NCI-H526 treated with DMSO at 0.1 percent for 48 hours (cell line): ENCODE data around the gene NT5DC4.

ENCODE experiments used
- DNase-seq: peaks from one replicate; lab custom pipeline; 2025; lab: John Stamatoyannopoulos, UW

NT5DC4 gene

DNA sequence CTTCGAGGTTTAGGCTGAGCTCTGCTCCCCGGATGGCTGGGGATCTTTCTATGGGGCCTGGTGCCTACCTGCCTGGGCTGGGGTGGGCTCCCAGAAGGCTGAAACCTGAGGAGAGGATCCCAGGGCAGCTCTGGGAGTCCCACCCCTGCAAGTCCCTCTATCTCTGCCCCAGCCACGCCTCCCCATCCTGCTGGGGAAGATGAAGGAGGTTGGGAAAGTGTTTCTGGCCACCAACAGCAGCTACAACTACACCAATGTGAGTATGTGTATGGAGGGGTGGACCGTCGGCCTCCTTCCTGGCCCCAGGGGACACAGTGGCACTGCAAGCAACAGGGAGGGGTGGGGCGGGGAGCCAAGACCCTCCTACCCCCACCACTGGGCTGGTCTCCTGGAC lies 2.7 kb downstream of the NT5DC4 start:
- no peak for DNase-seq

DNA sequence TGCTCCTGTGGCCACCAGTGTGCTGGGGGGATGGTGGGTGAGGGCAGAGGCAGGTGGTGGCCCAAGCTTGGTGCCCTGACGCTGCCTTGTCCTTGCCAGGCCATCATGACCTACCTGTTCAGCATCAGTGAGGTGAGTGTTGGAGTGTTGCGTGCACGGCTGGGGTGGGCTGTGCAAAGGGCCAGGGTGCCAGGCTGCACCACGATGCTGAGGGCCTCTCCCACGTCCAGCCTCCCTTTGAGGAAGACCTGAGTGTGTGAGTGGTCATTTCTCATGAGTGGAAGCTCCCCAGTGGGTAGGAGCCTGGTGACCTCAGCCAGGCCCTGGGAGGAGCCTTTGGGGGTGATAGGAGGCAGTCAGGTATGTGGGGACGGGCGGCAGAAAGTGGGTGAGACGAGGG lies 3.2 kb downstream of the NT5DC4 start:
- no peak for DNase-seq

DNA sequence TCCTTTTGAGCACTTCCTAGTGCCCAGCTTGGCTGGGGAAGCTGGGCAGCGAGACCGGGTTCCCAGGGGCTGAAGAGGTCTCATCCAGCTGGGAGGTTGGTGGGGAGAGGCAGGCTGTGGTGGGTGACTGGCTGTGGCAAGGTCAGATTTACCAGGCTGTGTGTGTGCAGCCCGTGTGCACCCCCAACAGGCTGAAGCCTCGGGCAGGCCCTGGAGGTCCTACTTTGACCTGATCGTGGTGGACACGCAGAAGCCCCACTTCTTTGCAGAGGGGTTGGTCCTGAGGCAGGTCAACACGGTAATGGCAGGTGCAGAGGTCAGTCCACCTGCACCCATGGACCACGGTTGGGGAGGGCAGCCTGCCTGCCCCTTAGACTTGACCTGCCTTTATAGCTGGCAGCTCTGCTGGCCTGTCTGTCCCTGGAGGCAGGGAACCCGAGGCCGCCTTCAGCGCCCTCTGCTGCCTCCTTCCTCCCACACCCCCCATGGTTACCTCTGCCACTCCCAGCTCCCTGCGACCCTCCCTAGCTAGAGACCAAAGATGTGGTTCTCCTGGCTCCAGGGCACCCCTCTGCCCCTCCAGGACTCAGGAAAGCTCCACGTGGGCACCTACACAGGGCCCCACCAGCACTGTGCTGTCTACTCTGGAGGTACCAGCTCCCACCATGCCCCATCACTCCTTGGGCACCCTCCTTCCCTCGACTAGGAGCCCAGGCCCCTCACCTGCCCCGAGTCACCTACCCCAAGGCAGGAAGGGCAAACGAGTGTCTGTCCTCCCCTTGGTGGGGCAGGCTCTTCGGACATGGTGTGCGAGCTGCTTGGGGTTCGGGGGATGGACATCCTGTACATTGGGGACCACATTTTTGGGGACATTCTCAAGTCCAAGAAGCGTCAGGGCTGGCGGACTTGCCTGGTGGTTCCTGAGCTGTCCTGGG lies 4.0 kb downstream of the NT5DC4 start:
- peak; percentile 1 for DNase-seq

DNA sequence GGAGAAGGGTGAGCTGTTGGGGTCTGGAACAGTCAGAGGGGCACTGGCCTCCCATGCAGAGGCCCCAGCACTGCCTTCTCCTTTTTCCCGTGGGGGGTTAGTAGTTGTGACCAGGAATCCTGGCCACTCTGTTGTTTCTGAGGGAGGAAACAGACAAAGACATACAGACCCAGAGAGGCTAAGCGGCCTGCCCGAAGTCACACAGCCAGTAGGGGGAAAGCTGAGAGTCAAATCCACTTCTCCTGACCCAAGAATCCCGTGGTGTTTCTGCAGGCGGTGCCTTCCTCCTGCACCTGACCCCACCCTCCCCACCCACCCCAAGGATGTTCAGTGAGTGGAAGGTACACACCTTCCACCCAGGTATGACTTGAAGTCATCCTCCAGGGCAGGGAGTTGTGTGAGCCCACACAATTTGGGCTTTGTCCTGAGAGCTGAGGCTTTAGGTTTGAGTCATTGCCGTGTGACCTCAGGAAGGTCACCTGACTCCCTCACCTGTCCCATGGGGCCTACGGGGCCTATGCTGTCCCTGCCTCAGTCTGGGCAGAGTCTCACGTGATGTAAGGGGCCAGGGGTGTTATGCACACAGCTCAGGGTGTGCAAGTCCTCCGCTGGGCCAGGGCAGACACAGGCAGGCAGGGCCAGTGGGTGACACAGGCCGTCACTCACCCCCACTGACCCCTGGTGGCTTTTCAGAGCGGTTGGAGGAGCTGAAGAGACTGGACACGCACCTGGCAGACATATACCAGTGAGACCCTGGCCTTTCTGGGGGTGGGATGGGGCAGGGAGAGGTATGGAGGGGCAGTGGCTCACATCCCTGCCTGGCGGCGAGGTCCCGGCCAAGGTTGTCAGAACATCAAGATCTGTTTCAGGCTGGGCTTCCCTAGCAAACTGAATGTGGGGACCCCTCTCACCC lies 5.0 kb downstream of the NT5DC4 start:
- no peak for DNase-seq

DNA sequence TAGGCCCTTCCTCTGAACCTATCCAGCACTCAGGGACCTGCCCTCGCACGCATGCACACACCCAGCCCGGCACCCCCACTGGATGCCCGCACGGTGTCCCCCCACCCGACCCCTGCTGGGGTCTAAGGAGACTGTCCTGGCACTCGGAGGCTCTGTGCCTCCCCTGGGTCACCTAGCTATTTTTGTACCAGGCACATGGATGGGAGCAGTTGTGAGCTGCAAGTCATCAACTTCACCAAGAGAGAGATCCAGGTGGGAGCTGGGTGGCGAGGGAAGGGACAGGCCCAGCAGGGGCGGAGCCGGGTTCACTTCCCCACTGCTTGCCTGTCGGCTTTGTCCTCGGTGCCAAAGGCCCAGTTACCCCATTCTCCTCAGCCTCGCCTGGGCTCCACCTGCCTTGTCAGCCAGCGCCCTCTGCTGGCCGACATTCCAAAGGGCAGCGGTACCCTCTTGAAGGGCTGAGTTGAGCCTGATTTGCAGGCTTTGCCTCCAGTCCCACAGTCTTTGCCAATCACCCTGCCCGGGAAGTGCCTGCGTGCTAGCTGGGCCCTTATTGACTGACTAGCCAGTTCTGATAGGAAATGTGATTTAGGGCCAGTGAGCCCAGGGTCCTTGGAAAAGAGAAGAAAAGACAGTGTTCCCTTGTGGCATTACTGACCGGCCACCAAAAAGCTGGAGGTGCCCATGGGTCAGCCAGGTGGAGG lies 5.8 kb downstream of the NT5DC4 start:
- peak; percentile 68 for DNase-seq

DNA sequence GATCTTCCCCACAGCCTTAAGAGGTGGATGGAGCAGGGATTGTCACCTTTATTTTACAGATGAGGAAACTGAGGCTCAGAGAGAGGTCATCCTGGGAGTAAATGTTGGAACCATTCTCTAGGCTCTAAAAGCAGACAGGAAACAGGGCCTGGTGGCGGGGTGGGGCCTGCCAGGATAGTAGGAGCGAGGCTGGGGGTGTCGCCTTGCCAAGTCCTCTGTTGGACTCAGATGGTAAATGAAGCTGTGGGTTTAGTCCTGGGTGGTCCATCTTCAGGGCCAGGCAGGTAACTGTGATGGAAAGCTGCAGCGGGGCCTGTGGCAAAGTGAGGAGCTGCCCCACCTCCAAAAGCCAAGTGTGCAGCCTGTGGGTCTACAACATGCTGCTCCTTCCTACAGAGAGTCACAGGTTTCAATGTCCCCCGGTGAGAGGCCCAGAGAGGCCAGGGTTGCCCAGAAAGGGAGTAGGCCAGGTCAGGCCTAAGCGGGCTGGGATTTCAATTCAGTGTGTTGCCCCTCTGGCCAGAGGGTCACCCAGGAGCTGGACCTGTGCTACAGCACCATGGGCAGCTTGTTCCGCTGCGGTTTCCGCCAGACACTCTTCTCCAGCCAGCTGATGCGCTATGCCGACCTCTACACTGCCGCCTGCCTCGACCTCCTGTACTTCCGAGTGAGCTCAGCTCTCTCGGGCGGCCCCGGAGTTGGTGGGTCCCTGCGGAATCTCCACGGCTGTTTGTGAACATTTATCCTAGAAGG lies 6.6 kb downstream of the NT5DC4 start:
- DNase-seq = no peak

DNA sequence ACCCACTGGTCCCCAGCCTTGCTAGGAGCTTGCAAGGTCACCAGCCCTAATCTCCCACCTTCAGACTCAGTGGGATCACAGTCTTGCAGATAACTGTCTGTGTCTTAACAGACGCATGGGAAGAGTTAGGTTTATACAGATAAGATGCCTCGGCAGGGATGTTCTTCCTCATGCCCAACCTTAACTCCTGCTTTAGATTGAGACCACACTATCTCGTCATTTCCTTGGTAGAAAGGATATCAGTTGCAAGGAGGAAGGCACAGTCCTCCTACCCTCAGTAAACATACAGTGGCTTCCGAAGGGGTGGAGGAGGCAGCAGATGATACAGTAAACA lies 7.2 kb downstream of the NT5DC4 start:
- no peak for DNase-seq

DNA sequence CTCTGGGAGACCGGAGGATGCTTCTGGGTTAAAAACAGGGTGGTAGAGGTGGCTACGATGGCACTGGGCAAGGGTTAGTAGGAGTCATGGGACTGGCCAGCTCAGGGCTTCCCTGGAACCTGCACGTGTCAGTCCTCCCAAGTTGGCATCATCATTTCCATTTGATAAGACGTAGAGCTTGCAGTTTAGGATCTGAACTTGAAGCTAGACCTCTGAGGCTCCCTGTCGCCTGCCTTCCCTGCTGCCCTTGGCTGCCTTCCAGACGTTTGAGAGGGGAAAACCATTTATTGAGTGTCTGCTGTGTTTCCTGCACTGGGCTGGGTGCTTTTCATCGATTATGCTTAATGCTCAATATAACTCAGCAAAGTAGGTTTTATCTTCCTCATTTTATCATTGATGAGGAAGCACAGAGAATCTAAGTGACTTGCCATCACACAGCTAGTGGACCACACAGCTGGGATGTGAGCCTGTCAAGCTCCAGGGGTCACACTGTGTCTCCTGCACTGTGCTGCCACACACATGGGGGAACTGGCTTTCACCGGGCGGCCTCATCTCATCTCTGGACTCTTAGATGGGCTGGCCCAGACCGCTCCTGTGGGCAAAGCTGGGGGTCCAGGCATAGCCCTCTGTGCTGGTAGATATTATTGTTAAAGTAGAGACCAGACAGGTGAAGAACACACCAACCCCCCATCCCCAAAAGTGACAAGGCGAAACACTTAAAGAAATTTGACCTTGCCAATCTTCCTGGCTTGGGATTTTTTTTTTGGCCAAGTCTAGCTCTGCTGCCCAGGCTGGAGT lies 7.8 kb downstream of the NT5DC4 start:
- no peak for DNase-seq

DNA sequence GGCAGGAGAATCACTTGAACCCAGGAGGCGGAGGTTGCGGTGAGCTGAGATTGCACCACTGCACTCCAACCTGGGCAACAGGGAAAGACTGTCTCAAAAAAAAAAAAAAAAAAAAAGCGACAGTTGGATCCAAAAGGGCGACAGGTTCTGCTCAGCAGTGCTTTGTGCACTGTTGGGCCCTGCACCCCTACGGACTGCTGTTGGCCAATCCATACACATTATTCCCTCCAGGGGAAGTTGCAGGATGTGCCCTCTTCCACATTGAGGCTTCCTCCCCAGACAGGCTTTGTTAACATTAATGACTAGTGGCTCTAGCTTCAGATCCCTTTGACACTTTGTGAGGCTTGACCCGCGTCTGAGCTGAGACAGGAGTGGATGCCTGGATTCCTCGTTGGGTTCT lies 9.4 kb downstream of the NT5DC4 start:
- no peak for DNase-seq

DNA sequence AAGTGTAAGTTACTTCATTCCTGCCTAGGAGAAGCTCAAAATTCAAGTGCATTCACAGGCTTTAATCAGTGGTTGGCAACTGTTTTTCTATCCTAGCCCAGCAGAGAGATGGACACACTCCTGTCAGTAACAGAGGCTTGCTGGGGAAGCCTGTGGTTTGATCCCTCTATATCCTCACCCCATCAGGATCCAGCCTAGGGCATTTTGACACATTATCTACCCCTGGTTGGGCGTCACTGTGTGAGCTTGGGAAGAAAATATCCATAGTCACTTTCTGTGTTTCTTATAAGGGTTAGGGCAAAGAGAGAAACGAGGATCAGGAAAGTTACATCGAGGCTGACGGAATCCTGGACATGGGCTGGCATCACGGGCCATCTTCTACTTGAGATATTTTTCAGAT lies 10.0 kb downstream of the NT5DC4 start:
- no peak for DNase-seq

DNA sequence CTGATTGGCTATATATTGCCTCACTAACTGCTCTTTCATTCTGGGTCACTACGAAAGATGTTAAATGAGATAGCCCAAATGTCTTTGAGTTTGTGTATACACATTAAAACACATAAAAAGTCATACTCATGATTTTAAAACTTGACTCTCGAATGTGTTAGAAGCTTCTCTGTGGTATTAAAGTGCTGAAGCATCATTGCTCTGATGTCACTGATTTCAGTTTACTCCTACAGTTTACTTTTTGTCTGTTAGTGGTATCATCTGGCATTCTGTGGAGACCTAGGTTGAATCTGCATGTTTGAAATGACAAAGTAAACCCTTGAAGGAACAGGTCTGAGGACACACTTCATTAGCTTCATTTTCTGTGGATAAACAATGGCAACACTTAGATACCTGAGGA lies 10.7 kb downstream of the NT5DC4 start:
- DNase-seq = no peak

DNA sequence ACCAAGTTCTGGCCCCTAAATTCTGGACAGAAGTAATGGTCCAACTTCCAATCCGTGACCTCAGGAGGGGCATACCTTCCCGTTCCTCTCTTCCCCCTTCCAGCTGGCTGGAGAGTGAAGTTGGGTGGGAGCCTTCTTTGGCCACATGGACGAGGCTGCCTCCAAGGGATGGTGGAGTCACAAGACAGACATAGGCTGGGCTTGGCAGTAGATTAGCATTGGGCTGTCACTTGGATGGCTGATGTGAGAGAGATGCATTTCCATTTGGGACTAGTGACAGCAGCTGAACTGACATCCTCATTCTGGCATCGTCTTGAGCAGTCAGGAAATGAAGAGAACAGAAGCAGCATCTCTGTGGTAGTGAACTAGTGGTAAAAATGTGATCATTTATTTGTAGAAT lies 12.6 kb downstream of the NT5DC4 start:
- DNase-seq = no peak

DNA sequence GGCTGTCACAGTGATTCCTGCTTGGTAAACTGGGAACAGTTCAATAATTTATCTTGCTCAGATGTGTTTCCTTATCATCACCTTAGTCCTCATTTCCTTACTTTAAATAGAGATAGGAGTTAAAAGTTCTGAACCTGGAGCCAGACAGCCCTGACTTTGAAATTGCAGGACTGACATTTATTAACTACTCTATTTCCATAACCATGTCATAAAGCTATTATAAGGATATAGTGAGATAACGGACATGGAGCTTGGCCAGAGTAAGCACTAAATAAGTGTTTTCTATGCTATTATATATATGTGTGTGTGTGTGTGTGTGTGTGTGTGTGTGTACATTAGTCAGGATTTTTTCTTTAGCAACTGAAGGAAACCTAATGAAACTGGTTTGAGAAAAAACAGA lies 13.1 kb downstream of the NT5DC4 start:
- DNase-seq = no peak

DNA sequence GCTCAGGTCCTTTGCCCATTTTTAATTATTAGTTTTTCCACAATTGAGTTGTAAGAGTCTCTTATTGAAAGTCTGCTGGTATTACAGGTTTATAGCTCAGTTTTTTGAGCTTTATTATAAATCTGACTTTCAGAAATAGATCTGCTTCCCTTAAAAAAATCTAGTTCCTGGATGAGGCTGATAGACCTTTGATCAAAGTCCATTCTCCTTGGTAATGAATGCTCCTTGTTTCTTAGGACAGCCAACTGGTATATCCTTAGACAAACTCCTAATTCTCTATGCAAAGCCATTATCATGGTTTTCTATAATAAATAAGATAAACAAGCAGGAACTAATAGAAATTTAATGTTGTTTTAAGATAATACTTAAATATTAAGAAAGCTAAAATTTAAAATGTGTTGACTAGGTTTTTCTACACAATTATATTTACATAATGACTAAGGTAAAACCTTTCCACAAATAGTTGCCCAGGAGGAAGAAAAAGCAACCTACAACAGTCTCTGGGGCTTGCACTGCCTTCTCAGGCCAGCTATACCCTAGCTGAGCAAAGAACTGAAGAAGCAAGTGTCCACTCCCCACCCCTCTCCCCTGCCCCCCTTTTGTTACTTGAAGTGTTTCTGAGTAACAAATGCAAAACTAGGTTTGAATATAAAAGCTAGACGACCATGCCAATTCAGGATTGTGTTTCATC lies 16.9 kb downstream of the NT5DC4 start:
- no peak for DNase-seq

DNA sequence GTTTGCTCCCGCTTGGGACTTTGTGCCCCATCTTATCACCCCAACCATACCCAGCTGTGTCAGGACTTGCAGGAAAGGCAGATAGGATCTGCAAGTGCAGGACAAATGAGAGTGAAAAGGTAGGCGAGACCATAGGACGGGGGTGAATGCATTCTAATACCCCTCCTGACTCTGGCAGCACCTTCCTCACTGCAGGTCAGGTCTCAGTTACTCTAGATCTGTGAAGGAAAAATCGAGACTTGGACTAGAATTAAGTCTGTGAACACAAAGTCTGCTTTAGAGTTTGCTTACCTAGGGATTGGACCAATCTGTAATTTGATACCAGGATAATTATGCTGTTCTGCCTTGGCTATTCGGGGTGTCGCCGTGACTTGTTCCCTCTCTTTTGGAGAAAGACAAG lies 19.7 kb downstream of the NT5DC4 start:
- no peak for DNase-seq

DNA sequence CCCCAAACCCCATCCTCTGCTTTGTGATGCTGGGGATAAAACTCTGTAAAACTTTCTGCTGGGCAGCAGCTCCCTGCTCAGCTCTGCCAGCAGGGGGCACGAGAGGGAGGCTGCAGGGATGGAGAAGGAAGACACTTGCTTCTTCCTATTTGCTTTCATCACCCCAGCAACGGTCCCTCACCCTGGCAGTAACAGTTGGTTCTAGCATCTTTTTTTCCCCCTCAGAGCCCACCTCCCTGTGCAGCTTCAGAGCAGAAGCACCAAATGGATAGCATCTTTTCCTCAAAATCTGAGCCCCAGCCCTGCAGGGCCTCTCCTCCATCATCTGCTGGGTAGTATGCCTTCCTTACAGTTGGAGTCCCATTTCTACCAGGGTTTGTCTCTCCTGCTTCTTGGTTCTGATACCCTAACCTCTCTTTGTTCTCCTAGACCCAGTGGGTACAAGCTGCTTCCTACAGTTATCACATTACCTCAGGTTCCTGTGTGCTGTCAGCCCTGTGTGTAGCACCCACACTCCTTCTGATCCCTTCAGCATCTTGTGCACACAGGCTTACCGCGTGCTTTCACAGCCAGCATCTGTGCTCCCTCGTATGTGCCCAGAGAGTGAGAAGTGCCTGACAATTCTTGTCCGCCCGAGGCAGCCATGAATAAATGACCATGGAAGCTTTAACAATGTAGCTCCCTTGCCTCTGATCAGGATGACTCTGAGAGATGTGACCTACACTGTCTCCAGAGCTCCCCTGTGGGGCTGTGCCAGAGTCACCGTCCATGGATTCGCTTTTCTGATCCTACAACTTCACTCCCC lies 29.1 kb downstream of the NT5DC4 start:
- DNase-seq = peak; percentile 19

DNA sequence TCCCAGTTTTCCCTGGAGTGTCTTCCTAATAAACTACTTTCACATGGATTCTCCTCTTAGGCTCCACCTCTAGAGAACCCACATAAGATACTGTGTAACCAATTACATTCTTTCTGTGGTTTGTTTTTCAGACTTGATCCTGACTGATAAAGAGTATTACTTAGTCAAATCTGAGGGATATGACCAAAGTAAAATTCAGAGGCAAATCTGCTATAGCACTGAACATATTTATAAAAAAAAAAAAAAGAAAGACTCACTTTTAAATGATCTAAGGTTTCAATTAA lies 29.7 kb downstream of the NT5DC4 start:
- no peak for DNase-seq

DNA sequence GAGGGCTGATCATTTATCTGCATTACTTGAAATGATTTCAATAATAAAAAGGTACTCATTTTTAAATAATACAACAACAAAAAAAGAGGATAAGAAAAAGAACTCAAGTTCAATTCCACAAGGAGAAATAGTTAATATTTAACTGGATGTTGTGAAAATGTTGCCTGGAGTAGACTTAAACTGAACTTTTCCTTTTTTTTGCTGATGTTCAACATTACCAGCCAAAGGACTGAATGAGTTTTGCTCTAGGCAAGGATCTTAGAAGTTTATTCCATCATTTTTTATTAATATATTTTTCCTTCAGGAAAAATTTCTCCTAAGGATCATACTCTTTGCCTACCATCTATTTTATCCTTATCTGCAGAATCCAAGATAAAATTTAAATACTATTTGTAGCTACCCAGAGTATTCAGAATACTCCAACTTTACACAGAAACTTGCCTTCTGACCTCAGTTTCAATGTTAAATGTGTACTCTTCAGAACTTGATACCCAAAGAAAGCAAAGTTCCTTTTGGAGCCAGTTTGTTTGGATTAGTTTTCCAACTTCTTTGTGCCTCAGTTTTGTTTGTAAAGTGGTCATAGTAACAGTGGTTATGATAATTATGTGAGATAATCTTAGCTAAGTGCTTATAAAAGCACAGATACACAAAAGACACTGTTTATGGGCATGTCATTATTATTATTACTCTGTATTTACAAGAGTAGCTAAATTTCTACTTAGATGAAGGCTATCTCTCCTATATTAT lies 30.8 kb downstream of the NT5DC4 start:
- DNase-seq = no peak

DNA sequence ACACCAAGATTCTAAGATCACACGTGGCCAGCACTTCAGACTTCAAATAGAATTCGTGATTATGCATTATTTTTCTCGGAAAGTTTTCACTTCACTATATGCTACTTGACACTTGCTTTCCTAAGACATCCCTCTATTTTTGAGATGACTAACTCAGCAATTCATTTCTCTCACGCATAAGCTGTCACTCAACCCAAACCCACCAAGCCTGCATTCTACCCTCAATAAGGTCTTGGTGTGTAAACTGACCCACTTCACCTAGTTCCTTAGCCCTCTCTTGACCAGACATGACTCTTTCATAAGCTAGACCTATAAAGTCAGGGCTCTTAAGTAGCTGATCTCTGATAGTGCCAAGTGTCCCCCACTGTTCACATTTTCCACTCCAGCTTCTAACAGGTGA lies 31.8 kb downstream of the NT5DC4 start:
- no peak for DNase-seq
